HS-27A (cell line): Measurements from ENCODE around the gene FAM118B.
"Not testable (repeated sequence)": the region's sequence is repeated elsewhere in the genome, so short reads cannot be mapped to it uniquely, and the experiment has no call there.

Experiments
- DNase-seq: peaks from one replicate; pipeline ENCODE4 v3.0.0-alpha.2; 2012; ENCODE audit warnings: low read depth, missing footprints

FAM118B gene

DNA sequence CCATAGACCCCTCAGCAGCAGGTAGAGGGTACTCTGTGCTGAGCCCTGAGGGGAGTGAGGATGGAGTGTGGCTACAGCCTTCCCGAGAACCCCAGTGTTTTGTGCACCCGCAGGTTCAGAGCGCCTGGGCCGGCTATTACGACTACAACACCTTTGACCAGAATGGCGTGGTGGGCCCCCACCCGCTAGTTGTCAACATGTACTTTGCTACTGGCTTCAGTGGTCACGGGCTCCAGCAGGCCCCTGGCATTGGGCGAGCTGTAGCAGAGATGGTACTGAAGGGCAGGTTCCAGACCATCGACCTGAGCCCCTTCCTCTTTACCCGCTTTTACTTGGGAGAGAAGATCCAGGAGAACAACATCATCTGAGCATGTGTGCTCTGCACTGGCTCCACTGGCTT, 65.7 kb downstream of the FAM118B start:
- DNase-seq, result no peak

DNA sequence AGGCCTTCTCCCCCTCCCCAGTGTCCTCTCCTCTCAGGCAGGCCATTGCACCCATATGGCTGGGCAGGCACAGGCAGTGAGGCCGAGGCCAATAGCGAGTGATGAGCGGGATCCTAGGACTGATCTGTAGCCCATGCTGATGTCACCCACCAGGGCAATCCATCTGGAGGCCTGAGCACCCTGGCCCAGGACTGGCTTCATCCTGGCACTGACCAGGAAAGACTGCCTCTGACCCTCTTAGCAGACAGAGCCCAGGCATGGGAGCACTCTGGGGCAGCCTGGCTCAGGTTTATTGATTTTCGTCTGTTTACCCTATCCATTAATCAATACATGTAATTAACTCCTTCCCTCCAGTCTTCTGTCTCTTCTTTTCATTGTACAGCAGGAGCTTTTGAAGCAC, 66.2 kb downstream of the FAM118B start:
- no peak for DNase-seq

DNA sequence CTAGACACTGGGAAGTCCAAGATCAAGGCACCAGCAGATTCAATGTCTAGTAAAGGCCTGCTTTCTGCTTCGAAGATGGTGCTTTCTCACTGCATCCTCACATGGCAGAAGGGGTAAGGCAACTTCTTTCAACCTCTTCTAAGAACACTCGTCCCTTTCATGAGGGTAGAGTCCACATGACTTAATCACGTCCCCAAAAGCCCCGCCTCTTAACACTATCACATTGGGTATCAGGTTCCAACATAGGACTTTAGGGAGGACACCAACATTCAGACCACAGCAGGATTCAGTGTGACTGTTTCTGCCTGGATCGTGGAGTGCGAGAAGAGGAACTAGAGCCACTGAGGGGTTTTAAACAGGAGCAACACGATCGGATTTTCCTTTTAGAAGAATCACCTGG, 67.6 kb downstream of the FAM118B start:
- DNase-seq, result no peak

DNA sequence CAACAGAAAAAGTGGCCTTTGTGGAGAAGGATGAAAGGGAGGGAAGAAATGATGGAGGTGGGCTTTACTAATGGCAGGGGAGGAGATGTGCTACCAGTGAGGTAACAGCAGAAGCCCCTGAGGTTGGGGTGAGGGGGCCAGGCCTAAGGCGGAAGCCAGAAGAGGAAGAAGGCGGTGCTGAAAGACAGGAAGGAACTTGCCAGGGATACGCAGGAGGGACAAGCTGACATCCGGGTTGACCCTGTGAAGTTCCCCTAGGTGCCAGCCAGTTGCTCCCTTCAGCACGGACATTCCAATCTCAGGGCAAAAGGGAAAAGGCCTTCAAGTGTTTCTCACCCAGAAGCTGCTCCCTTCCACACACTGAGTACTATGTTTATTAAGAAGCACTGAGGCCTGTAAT, 69.0 kb downstream of the FAM118B start:
- no peak for DNase-seq

DNA sequence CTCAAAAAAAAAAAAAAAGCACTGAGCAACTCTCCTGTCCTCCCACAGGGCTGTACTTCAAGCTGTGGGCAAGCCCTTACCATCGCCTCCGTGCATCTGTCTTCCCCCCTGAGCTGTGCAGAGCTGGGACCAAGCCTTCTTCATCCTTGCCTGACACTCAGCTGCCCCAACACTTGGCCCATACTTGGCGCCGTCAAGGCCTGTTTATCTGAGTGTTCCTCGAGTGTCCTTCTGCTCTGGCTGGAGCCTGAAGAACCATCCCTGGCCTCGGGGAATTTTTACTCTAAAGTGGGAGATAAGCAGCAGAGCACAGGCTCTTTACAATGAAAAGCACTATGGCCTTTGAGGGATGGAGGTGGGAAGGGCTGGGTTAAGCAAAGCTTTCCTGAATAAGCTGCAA, 69.7 kb downstream of the FAM118B start:
- DNase-seq, result no peak

DNA sequence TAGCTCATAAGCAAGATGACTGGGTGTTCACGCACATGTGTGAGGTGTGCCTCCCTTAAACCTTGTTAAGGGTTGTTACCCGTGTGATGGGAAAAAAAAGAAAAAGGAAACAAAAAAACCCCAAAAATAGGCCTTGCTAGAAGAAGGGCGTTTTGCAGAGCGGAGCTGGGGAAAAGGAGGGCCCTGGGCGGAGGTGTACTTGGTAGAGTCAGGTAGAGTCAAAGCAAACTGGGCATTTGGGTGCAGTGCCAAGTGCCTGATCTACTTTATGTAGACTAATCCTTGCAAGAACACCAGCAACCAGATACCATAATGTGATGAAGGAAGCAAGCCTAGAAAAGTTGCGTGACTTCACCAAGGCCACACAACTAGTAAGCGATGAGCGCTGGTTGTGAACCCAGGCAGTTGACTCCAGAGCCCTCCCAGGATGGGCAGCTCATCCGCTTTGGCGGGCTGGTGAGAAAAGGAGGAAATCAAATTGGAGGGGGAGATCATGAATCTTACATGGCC, 70.1 kb downstream of the FAM118B start:
- no peak for DNase-seq

DNA sequence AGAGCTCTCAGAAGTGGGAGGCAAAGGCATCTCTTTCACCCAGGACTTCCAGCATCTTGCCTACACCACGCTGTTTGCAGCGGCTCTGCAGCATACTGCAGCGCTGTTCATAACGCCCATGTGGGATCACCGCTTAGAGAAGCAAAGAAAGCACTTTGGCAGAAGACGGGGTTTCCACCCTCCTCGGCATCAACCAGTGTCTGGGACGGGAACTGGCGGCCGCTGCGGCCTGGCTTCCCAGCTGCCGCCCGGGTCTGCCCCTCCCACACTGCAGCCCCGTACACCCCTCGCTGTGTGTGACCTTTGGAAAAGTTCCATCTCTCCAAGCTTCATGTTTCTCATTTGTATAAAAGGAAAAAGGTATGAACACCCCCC, 70.8 kb downstream of the FAM118B start:
- DNase-seq, result no peak

DNA sequence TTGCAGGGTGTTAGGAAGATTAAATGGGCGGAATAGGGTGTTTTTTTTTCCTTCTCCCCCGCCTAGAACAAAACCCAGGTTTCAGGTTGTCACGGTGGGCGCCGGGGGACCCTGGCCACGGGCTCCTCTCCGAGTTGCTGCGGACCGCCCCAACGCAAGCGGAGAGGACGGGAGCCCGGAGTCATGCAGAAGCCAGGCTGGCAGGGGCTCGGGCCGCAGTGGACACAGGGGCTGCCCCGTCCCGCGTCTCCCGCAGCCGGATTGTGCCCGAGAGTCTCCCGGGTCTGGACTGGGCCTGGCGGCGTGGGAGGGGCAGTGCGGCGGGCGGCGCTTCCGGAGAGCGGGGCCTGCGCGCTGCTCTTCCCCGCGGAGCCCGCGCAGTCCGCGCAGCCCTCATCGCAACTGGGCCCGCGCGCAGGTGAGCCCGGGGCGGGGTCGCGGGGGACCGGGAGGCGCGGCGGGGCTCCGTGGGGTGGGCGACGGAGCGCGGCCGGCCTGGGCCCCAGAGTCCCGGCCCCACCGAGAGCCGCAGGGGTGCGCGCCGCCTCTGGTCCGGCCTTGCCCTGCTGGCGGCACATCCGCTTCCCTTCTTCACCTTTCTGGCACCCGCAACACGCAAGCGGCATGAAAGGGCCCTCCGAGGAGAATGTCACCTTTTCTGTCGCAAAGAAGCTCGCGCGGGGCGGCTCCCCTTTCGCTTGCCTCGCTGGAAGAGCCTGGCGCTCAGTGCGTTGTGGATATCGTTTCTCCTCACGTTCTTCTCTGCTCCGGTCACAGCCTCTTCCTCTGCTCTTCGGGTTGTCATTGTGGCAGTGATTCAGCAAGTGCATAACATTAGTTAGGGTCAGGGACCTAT, 71.4 kb downstream of the FAM118B start, which contains the start of gene TIRAP:
Gene TIRAP (plus strand): TSS at position 358 of the 856 bp plus-strand sequence. CDS start 7,802 bp downstream, outside the sequence.
- no peak for DNase-seq

DNA sequence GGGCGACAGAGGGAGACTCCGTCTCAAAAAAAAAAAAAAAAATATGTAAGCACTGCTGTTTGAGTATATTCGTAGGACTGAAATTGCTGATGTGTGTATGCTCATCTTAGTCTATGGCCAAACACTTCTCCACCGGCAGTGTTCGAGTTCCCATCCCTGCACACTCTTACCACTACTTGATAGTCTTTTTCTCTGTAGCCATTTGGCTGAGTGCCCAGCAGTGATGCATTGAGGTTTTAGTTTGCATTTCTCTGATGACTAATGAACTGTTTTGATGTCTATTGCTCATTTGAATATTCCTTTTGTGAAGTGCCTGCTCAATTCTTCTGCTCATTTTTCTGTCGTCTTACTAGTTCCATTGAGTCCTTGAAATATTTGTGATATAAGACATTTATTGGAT, 73.2 kb downstream of the FAM118B start:
- DNase-seq, result peak; percentile 38

DNA sequence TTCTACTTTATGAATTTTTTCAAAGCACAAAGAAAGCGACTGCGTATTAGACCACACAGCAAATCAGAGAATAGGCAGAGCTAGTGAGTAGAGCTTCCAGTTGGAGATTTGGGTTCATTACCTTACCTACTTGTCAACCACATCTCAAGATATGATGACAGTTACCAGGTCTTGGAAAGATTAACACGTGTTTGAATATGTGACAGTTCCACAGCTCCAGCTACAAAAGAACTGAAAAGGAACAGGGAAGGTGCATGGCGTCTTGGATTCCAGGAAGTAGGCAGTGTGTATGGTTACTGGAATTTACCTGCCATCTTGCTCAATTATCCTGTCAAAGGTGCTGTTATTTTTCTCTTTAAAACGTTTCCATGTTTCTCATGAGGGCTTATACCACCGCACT, 76.7 kb downstream of the FAM118B start:
- DNase-seq, result no peak

DNA sequence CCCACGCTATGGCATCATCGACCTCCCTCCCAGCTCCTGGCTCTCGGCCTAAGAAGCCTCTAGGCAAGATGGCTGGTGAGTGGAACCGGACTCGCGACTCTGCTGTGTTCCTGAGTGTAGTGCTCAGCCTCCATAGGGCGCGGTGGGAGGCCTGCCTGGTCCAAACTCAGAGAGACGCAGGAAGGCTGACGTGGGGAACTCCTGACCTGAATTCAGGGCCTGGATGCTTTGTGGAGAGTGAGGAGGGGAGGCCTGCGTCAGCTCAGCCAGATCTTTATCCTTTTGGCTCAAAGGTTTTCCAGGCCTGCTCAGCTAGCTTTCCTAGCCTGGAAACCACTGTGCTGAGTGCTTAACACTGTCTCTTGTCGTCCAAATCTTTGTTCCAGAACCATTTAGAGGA, 79.3 kb downstream of the FAM118B start:
- no peak for DNase-seq

DNA sequence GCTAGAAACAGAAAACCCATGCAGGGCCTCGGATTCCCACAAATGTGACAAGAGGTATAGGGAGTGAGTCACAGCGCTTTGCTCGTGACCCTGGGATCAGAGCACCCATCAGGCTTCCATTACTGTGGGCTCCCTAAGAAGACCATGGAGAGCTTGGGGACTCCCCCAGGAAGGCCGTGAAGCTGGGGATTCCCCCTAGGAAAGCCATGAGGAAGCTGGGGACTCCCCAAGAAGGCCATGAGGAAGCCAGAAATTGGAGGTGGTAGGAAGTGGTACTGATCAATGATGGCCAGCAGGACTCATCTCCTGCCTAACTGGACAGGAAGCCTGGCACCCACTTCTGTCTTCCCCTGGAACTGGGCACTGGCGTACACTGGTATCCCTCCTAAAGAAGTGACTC, 82.1 kb downstream of the FAM118B start:
- DNase-seq, result no peak

DNA sequence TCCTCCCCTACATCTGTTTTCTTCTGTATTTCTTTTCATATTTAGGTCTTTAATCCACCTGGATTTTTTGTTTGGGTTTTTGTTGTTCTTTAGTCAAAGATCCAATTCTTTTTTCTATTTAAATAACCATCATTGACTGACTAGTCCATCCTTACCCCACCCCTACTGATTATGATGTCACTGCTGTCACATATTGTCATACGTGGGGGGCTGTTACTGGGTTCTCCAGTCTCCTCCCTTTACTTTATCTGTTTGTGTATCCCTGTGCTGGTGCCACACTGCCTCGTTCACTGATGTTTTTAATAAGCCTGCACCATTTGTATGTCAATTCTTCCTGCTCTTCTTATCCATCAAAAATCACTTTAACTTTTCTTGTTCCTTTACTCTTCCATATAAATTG, 85.4 kb downstream of the FAM118B start:
- no peak for DNase-seq

DNA sequence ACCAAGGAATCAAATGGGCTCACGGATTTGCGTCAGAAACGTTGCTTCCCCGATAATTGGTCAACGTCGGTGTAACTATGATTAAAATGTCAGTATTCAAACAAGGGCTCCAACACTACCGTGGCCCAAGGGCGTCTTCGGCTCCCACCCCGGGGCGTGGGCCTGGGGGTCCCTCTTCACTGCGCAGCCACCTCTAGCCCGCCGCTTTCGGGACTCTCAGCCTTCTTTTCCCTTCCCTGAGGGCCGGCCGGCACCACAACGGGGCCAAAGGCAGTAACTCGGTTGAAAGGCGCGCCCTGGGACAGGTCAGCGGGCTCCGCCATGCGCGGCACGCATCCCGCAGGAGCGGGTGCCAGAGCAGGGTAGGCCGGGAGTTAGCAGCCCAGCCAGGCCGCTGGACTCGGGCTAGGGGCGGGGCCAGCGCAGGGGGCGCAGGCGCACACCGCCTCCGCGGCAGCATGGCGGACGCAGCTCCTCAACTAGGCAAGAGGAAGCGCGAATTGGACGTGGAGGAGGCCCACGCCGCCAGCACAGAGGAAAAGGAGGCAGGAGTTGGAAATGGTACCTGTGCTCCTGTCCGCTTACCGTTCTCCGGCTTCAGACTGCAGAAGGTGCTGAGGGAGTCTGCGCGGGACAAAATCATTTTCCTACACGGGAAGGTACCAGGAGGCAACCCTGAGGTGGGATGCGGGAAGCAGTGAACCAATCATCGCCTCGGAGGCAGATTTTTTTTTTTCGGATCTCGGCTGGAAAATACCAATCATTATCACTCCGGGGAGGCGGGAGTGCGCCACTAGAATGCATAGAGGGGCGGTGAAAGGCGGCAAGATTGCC, 92.3 kb downstream of the FAM118B start, which contains the start of gene DCPS:
Gene DCPS (plus strand): TSS at position 438 of the 834 bp plus-strand sequence. CDS start 21 bp downstream, at position 459.
- no peak for DNase-seq

DNA sequence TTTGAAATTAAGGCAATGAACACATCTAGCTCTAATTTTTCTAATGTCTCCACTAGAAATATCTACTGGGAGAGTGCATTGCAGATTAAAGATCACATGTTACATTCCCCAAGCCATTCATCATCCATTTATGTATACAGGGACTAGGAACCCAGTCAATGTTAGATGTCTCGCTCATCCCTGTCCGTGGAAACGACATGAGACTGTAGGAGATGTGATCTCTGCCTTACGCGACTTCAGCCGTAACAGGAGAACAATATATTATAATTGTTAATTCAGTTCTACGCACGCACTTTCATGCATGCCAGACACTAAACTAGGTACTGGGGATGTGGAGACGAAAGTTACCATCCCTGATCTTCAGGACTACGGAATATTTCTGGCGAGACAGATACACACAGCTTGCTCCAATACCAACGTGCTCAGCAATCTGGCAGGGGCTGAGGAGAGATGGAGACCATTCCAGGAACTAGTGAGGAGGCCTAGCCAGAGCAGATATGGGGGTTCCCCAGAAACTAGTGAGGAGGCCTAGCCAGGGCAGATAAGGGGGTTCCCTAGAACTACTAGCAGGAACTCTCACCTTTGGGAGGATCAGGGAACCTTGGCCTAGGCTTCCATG, 93.0 kb downstream of the FAM118B start:
- DNase-seq, result no peak

DNA sequence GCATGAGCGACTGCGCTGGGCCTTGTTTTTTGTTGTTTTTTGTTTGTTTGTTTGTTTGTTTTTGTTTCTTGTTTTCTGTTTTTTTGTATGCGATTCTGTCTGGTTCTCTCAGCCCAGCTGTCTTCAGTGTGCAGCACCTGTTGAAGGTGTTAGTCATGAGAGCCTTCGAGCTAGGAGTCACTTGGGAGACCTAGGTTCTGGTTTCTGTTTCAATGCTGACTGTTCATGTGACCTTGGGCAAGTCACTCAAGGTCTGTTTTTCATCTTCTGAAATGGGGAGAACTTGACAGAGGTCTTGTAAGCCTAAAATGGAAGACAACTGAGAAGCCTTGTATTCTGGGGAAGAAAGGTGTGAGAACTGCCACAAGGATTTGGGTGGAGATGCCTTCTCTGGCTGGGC, 94.1 kb downstream of the FAM118B start:
- no peak for DNase-seq

DNA sequence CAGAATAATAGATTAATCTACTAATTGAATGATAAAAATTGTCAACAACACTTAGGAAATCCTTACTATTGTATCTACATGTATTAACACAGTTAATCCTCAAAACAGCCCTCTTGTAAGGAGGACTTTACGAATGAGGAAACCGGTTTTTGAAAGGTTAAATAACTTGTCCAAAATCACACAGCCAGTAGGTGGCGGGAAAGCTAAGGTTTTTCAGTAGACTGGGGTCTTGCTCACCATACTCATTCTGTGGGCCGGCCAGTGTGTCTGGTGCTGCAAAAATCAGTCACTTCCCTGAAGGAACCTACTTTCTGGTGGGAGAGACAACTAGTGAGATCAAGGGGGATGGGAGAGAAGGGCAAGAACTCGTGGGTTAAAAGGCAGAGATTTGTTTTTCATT, 96.1 kb downstream of the FAM118B start:
- no peak for DNase-seq

DNA sequence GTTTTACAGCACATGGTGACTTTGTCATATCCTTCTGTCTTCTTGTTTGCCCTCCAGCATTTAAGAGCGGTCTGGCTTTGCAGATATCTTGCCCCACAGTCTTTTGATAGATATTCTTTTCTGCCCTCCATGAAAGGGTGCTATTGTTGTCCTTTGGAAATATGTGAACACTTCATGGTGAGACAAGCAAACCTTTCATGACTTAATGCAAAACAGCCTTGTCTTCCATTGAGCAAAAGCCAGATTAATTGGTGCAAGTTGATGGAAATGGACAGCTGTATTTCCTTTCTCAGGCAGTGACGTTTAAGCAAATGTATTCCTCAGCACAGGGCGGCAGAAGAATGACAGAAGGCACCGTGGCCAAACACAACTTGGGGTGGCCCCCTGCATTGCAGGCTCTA, 96.7 kb downstream of the FAM118B start:
- no peak for DNase-seq

DNA sequence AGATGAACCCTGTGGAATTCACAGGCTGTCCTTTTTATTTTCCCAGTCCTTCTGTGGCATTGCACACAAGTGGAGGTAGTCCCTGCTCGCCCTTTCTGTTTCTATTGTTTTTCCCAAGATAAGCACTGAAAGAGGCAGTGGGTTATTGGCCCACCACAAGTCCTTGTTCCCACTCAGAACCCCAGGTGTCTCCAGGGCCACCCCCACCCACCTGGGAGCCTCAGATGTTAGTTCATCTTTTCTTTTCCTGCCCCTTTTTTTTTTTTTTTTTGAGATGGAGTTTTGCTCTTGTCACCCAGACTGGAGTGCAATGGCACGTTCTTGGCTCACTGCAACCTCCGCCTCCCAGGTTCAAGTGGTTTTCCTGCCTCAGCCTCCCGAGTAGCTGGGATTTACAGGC, 97.2 kb downstream of the FAM118B start:
- not testable (repeated sequence) for DNase-seq

DNA sequence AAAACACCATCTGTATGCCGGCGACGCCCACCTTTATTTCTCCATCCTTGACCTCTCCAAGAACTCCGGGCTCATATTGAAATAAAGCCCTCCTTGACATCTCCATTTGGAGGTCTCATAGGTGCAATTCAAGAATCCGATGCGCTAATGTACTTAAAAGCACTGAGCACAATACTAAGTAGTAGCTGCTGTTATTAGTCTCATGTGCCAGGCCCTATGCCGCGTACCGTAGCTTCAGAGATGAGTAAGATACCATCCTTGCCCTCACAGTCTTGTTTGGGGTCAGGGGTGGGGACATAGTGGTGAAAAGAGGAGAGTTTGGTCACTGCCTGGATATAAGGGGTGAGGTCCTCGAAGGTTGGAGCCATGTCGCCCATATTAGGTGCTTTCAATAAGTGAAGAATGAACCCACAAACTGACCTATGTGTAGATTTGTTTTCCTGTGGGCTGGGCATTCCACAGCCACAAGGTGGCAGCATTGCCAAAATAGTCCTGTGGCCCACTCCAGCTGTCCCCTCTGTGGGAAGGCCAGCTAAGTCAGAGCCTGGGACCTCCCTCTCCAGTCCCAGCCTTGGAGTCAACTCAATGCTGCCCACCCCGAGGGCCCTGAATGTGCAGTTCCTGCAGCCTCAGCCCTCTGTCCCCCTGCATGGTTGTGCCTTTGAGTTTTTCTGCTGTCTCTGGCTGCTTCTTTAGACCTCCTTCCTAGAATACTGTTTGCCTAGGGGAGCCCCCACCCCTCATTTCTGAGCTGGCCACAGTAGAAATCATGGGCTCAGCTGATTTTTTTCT, 98.8 kb downstream of the FAM118B start:
- DNase-seq, result no peak

DNA sequence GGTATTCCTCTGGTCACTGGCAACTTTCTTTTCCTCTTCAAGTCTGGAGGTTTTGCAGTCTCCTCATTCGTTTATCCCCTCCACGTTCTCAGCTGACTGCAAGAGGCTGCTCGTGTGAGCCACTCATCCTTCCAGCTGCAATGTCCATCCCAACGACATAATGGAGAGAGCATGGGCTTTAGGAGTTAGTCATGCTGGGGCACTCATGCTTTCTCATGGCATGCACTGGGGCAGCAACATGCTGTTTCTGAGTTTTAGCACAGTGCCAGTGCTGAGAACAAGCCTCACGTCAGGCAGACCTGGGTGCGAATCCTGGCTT, 99.4 kb downstream of the FAM118B start:
- no peak for DNase-seq
